ENCODE results near the gene SYCP1.
"Not testable (repeated sequence)": the region's sequence is repeated elsewhere in the genome, so short reads cannot be mapped to it uniquely, and the experiment has no call there.

The SYCP1 gene

GRCh38 chr1:115012434-115012833, 157.8 kb downstream of the SYCP1 start:
- Histone ChIP-seq H3K36me3 (ENCODE audit: control insufficient read depth in 1 of 2, insufficient read depth in 2 of 2, low read length in 2 of 2) (no peaks in the 10 kb centered on the region), H3K4me1 (ENCODE audit: control insufficient read depth in 1 of 2, insufficient read depth in 2 of 2, low read length in 2 of 2) (no peaks in the 10 kb centered on the region), H3K4me3 (ENCODE audit: low read depth in 1 of 2, low read length in 2 of 2) (no peak overlapping the region), H3K27me3 (ENCODE audit: control insufficient read depth in 1 of 2, insufficient read depth in 2 of 2, low read length in 2 of 2) (no peaks in the 10 kb centered on the region), H3K9me3 (ENCODE audit: control insufficient read depth in 1 of 2, low read length in 2 of 2) (no peaks in the 10 kb centered on the region), H3K9ac (ENCODE audit: low read depth in 1 of 2, low read length in 2 of 2) (no peak overlapping the region), H3K27ac (ENCODE audit: low read depth, low read length) (no peak overlapping the region)

GRCh38 chr1:115013792-115014191, 159.1 kb downstream of the SYCP1 start:
- Histone ChIP-seq H3K4me3 (ENCODE audit: low read depth in 1 of 2, low read length in 2 of 2) (no peak overlapping the region), H3K36me3 (ENCODE audit: control insufficient read depth in 1 of 2, insufficient read depth in 2 of 2, low read length in 2 of 2) (no peaks in the 10 kb centered on the region), H3K9ac (ENCODE audit: low read depth in 1 of 2, low read length in 2 of 2) (no peak overlapping the region), H3K27me3 (ENCODE audit: control insufficient read depth in 1 of 2, insufficient read depth in 2 of 2, low read length in 2 of 2) (no peaks in the 10 kb centered on the region), H3K9me3 (ENCODE audit: control insufficient read depth in 1 of 2, low read length in 2 of 2) (no peaks in the 10 kb centered on the region), H3K4me1 (ENCODE audit: control insufficient read depth in 1 of 2, insufficient read depth in 2 of 2, low read length in 2 of 2) (no peaks in the 10 kb centered on the region), H3K27ac (ENCODE audit: low read depth, low read length) (no peak overlapping the region)

GRCh38 chr1:115019549-115019948, 164.9 kb downstream of the SYCP1 start:
- not testable (repeated sequence) for H3K36me3 ChIP-seq (ENCODE audit: control insufficient read depth in 1 of 2, insufficient read depth in 2 of 2, low read length in 2 of 2); H3K4me3 ChIP-seq (ENCODE audit: low read depth in 1 of 2, low read length in 2 of 2); H3K4me1 ChIP-seq (ENCODE audit: control insufficient read depth in 1 of 2, insufficient read depth in 2 of 2, low read length in 2 of 2); H3K27ac ChIP-seq (ENCODE audit: low read depth, low read length); H3K27me3 ChIP-seq (ENCODE audit: control insufficient read depth in 1 of 2, insufficient read depth in 2 of 2, low read length in 2 of 2); H3K9ac ChIP-seq (ENCODE audit: low read depth in 1 of 2, low read length in 2 of 2); H3K9me3 ChIP-seq (ENCODE audit: control insufficient read depth in 1 of 2, low read length in 2 of 2)

DNA sequence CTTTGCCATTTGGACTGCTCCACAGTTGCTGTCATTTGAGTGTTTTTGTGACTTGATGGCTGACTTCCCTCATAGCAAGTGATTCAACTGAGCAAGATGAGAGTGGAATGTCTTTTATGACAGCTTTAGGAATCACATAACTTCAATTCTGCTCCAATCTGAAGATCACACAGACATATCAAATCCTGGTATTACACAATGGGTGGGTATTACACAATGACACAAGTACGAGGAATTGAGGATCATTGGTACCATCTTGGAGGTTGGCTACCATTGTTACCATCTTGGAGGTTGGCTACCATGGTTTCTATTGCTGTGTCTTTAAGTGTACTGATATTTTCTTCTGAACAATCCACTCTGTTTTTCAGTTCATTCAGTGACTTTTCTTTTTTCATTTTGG, 166.5 kb downstream of the SYCP1 start:
- Histone ChIP-seq H3K27me3 (ENCODE audit: control insufficient read depth in 1 of 2, insufficient read depth in 2 of 2, low read length in 2 of 2) (no peaks in the 10 kb centered on the region), H3K4me3 (ENCODE audit: low read depth in 1 of 2, low read length in 2 of 2) (no peak overlapping the region), H3K36me3 (ENCODE audit: control insufficient read depth in 1 of 2, insufficient read depth in 2 of 2, low read length in 2 of 2) (no peaks in the 10 kb centered on the region), H3K4me1 (ENCODE audit: control insufficient read depth in 1 of 2, insufficient read depth in 2 of 2, low read length in 2 of 2) (no peaks in the 10 kb centered on the region), H3K9ac (ENCODE audit: low read depth in 1 of 2, low read length in 2 of 2) (no peak overlapping the region), H3K9me3 (ENCODE audit: control insufficient read depth in 1 of 2, low read length in 2 of 2) (no peaks in the 10 kb centered on the region), H3K27ac (ENCODE audit: low read depth, low read length) (no peak overlapping the region)

DNA sequence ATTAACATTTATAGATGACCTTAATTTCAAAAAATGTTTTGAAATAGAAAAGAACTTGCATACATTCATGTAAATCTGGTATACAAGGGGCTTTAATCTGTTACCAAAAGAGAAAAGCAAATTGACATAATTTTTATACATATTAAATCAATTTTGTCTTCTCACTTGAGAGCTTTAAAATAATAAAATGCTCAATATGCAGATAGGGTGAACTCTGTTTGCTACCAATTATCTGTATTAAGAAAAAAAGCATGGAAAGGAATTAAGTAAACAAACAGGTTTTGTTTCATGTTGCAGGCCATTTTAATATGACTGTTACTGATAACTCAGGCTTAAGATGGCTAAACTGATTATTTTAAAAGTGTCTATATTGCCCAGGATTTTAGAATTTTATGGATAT, 168.9 kb downstream of the SYCP1 start:
- no peak overlapping the region for H3K9ac ChIP-seq (ENCODE audit: low read depth in 1 of 2, low read length in 2 of 2)
- H3K27me3 ChIP-seq (ENCODE audit: control insufficient read depth in 1 of 2, insufficient read depth in 2 of 2, low read length in 2 of 2): no peaks in the 10 kb centered on the region
- no peak overlapping the region for H3K27ac ChIP-seq (ENCODE audit: low read depth, low read length)
- H3K36me3 ChIP-seq (ENCODE audit: control insufficient read depth in 1 of 2, insufficient read depth in 2 of 2, low read length in 2 of 2): no peaks in the 10 kb centered on the region
- H3K4me1 ChIP-seq (ENCODE audit: control insufficient read depth in 1 of 2, insufficient read depth in 2 of 2, low read length in 2 of 2): no peaks in the 10 kb centered on the region
- no peaks in the 10 kb centered on the region for H3K9me3 ChIP-seq (ENCODE audit: control insufficient read depth in 1 of 2, low read length in 2 of 2)
- no peak overlapping the region for H3K4me3 ChIP-seq (ENCODE audit: low read depth in 1 of 2, low read length in 2 of 2)

DNA sequence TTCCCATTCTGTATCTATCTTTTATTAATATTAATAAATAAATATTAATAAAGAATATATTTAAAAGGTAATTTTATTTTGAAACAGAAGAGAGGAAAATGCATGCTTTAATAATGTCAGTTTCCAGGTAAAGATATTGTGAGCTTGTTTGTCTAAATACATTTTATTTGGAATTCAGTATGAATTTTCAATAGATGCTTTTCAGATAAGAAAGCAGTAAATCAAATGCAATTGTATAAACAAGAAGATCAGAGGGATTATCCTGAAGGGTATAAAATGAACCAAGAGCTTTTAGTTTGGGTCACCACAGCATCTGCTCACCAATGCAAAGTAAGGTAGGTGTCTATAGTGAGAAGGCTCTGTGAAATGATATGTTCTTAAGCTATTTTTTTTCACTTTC, 174.9 kb downstream of the SYCP1 start, which contains the start of gene TSHB:
TSHB (plus strand) TSS at position 301 of the 400 bp plus-strand sequence. CDS start 3,537 bp downstream, outside the sequence.
- no peaks in the 10 kb centered on the region for H3K27me3 ChIP-seq (ENCODE audit: control insufficient read depth in 1 of 2, insufficient read depth in 2 of 2, low read length in 2 of 2)
- no peak within 1 kb of the TSS for H3K4me3 ChIP-seq (ENCODE audit: low read depth in 1 of 2, low read length in 2 of 2)
- no peaks in the 10 kb centered on the region for H3K4me1 ChIP-seq (ENCODE audit: control insufficient read depth in 1 of 2, insufficient read depth in 2 of 2, low read length in 2 of 2)
- no peak within 1 kb of the TSS for H3K9ac ChIP-seq (ENCODE audit: low read depth in 1 of 2, low read length in 2 of 2)
- H3K27ac ChIP-seq (ENCODE audit: low read depth, low read length): no peak within 1 kb of the TSS
- no peaks in the 10 kb centered on the region for H3K9me3 ChIP-seq (ENCODE audit: control insufficient read depth in 1 of 2, low read length in 2 of 2)
- no peaks in the 10 kb centered on the region for H3K36me3 ChIP-seq (ENCODE audit: control insufficient read depth in 1 of 2, insufficient read depth in 2 of 2, low read length in 2 of 2)

DNA sequence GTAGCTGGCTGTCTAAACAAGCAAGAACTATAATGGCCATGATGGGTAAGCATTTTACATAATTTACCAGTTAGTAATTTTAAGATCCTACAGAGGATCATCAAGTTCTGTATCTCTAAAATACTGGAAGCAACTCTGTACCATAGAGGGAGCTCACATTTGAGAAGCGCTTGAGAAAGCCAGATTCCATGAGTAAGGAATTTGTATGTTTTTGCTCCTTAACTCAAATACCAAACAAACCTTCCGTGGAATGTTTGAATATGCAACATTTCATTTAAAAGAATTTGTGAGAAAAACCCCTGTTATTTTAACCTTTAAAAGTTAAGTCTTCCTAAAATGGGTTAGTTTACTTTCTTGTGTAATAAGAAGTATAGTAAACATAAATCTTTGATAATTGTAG, 176.9 kb downstream of the SYCP1 start:
- Histone ChIP-seq H3K9ac (ENCODE audit: low read depth in 1 of 2, low read length in 2 of 2) (no peak overlapping the region), H3K4me1 (ENCODE audit: control insufficient read depth in 1 of 2, insufficient read depth in 2 of 2, low read length in 2 of 2) (peaks cover 0 to 1% of the 10 kb centered on the region in 2 donors), H3K27ac (ENCODE audit: low read depth, low read length) (no peak overlapping the region), H3K9me3 (ENCODE audit: control insufficient read depth in 1 of 2, low read length in 2 of 2) (no peaks in the 10 kb centered on the region), H3K36me3 (ENCODE audit: control insufficient read depth in 1 of 2, insufficient read depth in 2 of 2, low read length in 2 of 2) (no peaks in the 10 kb centered on the region), H3K27me3 (ENCODE audit: control insufficient read depth in 1 of 2, insufficient read depth in 2 of 2, low read length in 2 of 2) (no peaks in the 10 kb centered on the region), H3K4me3 (ENCODE audit: low read depth in 1 of 2, low read length in 2 of 2) (no peak overlapping the region)

GRCh38 chr1:115035652-115036051, 181.0 kb downstream of the SYCP1 start:
- no peaks in the 10 kb centered on the region for H3K36me3 ChIP-seq (ENCODE audit: control insufficient read depth in 1 of 2, insufficient read depth in 2 of 2, low read length in 2 of 2)
- no peak overlapping the region for H3K4me3 ChIP-seq (ENCODE audit: low read depth in 1 of 2, low read length in 2 of 2)
- H3K9ac ChIP-seq (ENCODE audit: low read depth in 1 of 2, low read length in 2 of 2): no peak overlapping the region
- H3K27me3 ChIP-seq (ENCODE audit: control insufficient read depth in 1 of 2, insufficient read depth in 2 of 2, low read length in 2 of 2): no peaks in the 10 kb centered on the region
- H3K27ac ChIP-seq (ENCODE audit: low read depth, low read length): no peak overlapping the region
- peaks cover 0 to 11% of the 10 kb centered on the region in 2 donors for H3K4me1 ChIP-seq (ENCODE audit: control insufficient read depth in 1 of 2, insufficient read depth in 2 of 2, low read length in 2 of 2)
- no peaks in the 10 kb centered on the region for H3K9me3 ChIP-seq (ENCODE audit: control insufficient read depth in 1 of 2, low read length in 2 of 2)

DNA sequence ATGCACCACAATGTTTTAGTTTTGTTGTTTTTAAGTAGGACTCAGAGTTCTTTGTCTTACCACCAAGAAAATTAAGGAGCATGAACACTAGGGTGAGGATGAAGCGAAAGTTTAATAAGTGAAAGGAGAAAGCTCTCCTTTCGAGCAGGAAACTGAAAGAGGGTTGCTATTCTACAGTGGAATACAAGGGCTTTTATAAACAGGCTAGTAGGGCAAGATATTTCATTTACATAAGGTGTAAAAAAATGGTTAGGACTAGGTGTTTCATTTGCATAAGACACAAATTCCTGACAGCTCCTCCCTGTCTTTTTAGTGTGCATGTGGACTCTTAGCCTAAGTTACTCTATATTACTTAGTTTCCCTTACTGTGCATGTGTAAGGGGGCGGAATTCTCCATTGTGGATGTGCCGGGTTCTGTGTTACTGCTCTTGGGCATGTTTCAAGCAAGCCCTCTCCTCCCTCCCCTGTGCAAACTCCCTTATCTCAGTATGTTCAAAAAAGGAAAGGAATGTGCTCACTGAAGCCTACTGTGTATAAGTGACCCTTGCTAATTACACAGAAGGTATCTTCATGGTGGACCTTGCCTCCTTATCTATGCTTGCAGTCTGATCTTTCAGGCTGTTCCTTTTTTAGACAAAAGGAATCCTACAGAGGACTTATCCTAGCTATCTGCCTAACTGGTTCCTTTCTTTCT, 182.3 kb downstream of the SYCP1 start:
- H3K27ac ChIP-seq (ENCODE audit: low read depth, low read length): no peak overlapping the region
- H3K4me1 ChIP-seq (ENCODE audit: control insufficient read depth in 1 of 2, insufficient read depth in 2 of 2, low read length in 2 of 2): peaks cover 0 to 11% of the 10 kb centered on the region in 2 donors
- no peaks in the 10 kb centered on the region for H3K27me3 ChIP-seq (ENCODE audit: control insufficient read depth in 1 of 2, insufficient read depth in 2 of 2, low read length in 2 of 2)
- H3K36me3 ChIP-seq (ENCODE audit: control insufficient read depth in 1 of 2, insufficient read depth in 2 of 2, low read length in 2 of 2): no peaks in the 10 kb centered on the region
- no peak overlapping the region for H3K4me3 ChIP-seq (ENCODE audit: low read depth in 1 of 2, low read length in 2 of 2)
- H3K9me3 ChIP-seq (ENCODE audit: control insufficient read depth in 1 of 2, low read length in 2 of 2): no peaks in the 10 kb centered on the region
- no peak overlapping the region for H3K9ac ChIP-seq (ENCODE audit: low read depth in 1 of 2, low read length in 2 of 2)

DNA sequence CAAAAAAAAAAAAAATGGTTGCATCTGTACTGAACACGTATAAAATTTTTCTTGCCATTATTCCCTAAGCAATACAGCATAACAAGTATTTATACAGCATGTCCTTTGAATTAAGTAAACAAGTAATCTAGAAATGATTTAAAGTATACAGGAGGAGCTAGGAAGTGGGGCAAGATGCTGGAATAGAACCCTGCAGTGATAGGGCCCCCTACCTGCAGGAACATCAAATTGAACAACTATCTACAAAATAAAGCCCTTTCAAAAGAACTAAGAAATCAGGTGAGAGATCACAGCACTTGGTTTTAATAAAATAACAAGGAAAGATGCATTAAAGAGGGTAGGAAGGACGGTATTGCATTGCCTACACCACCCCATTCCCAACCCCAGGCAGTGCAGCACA, 185.8 kb downstream of the SYCP1 start:
- no peaks in the 10 kb centered on the region for H3K9me3 ChIP-seq (ENCODE audit: control insufficient read depth in 1 of 2, low read length in 2 of 2)
- H3K4me3 ChIP-seq (ENCODE audit: low read depth in 1 of 2, low read length in 2 of 2): no peak overlapping the region
- no peak overlapping the region for H3K9ac ChIP-seq (ENCODE audit: low read depth in 1 of 2, low read length in 2 of 2)
- H3K27me3 ChIP-seq (ENCODE audit: control insufficient read depth in 1 of 2, insufficient read depth in 2 of 2, low read length in 2 of 2): no peaks in the 10 kb centered on the region
- no peaks in the 10 kb centered on the region for H3K36me3 ChIP-seq (ENCODE audit: control insufficient read depth in 1 of 2, insufficient read depth in 2 of 2, low read length in 2 of 2)
- H3K4me1 ChIP-seq (ENCODE audit: control insufficient read depth in 1 of 2, insufficient read depth in 2 of 2, low read length in 2 of 2): peaks cover 0 to 11% of the 10 kb centered on the region in 2 donors
- no peak overlapping the region for H3K27ac ChIP-seq (ENCODE audit: low read depth, low read length)
